ENCODE data around the gene SFXN3.

SFXN3 gene

GRCh38 chr10:101036726-101037125 lies 5.7 kb downstream of the SFXN3 start:
- DNase-seq (ENCODE audit: low read depth) = no peak

GRCh38 chr10:101038484-101038883 lies 7.5 kb downstream of the SFXN3 start:
- DNase-seq (ENCODE audit: low read depth) = no peak

GRCh38 chr10:101040061-101040460 lies 9.0 kb downstream of the SFXN3 start:
- no peak for DNase-seq (ENCODE audit: low read depth)

DNA sequence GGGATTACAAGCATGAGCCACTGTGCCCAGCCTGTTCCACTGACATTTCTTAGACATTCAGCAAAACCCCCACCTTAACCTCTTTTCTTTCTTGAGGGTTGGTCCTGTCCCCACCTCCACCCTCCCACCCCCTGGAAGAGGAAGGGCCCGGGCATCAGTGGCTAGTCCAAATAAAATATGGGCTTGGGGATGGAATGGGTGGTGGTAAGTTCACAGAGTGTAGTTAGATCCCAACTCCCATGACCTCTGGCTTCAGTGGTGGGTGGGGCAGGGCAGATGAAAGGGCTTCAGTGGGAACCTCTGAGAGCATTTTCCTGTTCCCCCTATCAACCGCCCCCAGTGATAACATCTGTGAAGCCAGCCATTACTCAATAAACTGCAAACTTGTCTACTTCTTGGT lies 9.8 kb downstream of the SFXN3 start:
- DNase-seq (ENCODE audit: low read depth) = no peak

GRCh38 chr10:101041252-101041761 lies 10.3 kb downstream of the SFXN3 start:
- peak; percentile 56 for DNase-seq (ENCODE audit: low read depth)

- no peak for DNase-seq (ENCODE audit: low read depth)
Observed at GRCh38 chr10:101042118-101042517, 11.1 kb downstream of the SFXN3 start.

- peak; percentile 73 for DNase-seq (ENCODE audit: low read depth)
Observed at GRCh38 chr10:101042667-101043362, 11.8 kb downstream of the SFXN3 start.

- DNase-seq (ENCODE audit: low read depth) = no peak
Observed at GRCh38 chr10:101043363-101043707, 12.3 kb downstream of the SFXN3 start.

DNA sequence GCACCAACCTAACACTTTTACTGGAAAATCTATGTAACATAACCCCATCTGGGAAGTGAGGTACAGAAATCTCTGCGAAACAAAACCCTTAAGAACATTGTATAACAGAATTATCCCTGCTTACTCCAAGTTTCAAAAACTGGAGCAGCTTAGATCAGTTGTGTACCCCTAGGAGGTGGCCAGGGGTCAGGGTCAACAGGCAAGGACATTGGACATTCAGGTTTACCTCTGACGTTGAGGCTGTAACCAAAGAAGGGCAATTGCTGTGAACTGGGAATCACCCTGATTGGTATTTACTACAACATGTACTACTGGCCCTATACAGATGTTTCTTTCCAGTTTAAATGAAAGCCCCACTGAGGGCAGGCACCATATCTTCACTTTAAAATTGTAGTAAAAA lies 13.1 kb downstream of the SFXN3 start:
- DNase-seq (ENCODE audit: low read depth) = no peak

DNA sequence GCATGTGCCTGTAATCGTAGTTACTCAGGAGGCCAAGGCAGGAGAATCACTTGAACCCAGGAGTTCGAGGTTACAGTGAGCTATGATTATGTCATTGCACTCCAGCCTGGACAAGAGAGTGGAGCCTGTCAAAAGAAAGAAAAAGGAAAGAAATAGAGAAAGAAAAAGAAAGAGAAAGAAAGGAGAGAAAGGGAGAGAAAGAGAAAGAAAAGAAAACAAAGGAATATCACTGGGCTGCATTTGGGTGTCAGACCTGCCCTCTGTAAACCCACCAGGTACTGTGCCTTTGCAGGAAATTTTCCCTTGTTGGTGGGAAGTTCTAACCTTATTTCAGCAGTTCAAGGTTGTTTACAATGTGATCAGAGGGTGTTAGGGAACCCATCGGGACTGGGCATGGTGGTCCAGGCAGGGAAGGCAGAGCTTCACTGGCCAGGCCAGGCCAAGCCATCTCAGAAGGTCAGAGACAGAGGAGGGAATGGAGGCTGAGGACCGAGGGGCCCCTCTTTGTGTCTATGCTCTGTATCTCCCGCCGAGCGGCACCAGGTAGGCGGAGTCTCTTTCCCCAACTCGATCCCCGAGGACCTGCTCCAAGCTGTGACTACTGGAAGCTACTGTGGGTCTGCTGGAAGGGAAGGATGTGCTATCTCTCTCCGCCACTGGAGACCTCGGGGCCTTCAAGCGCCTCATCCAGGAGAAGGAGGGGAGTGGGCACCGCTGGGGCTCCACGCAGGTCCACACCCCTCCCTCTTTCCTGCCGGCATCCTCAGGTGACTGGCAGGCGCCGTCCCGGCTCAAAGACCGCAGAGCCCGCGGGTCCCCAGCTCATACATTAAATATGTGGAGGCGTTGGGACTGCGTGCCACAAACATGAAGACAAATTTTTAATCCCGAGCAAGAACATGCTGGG lies 15.6 kb downstream of the SFXN3 start:
- DNase-seq (ENCODE audit: low read depth) = no peak

- DNase-seq (ENCODE audit: low read depth) = no peak
Observed at GRCh38 chr10:101047268-101047667, 16.2 kb downstream of the SFXN3 start.

DNA sequence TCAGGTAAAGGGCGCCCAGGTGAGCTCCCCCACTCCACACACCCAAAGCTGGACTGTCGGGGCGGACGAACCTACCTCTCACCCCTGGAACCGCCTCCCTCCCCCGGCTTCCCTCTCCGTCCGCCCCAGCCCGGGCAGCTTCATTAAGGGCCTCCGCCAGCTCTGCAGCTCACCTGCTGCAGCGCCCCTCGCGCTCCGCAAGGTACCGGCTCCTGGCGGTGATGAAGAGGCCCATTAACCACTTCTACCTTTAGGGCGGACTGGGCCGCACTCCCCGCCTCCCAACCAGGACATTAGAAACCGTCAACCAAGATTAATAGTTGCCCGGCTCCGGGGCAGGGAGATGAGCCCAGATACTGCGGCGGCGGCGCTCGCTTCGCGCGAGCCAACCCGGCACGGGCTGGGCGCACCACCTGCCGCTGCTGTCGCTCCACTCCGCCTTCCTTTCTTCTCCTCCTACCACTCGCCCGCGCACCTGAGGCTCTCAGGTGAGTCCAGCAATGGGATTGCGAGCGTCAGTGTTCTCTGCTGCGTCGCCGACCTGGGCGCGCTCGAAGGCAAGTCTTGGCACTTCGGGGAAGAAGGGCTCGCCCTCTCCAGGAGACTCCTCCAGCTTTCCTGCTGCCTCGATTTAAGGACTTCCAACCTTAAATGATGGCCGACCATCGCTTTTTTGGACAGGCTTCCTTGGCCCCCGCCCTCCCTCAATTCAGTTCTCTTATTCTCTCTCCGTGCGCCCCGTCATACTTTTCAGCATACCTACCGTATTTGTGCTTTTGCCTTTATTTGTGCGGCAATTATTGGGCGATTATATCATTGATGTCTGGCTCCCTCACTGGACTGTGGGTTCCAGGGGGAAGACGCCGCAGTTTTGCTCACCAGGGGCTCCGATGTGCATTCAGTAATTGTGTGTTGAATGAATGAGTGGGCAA lies 17.2 kb downstream of the SFXN3 start:
- DNase-seq (ENCODE audit: low read depth) = no peak

DNA sequence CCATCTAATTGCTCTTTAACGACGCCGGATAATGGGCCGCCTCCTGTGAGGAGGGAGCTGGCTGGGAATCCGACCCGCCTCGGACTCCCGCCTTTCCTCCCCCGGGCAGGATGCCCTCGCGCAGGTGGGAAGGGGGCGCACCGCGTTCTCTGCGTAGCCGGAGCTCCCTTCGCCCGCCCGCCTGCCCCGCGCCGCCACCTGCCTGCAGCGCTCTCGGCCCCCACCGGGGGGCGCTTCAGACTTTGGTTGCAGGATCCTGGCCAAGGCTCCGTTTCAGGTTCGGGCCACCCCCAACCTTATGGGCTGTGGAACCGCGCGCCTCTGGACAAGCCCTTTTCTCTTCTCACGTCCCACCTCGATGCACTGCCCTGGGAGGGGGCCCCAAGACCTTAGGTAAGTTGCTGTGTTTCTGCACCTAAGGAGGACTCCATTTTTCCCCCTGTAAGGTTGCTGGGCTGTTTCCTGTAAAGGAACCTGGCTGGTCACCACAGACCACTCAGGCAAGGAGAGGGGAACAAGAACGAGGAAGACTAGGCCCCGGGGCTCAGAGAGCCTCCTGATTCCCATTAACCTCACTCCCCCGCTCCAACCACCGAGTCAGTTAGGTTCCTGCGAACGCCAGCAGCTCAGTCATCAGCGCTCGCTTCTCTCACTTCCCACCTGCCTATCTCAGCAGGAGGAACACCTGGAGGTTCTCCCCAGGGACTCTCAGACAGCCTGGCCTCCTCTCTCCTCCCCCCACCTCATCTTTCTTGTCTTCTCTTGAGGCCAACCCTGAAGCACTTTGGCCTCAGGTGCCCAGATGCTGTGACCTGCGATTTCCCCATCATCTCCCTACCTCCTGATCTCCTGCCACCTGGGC lies 19.4 kb downstream of the SFXN3 start:
- peak; percentile 57 for DNase-seq (ENCODE audit: low read depth)

- no peak for DNase-seq (ENCODE audit: low read depth)
Observed at GRCh38 chr10:101052285-101052684, 21.3 kb downstream of the SFXN3 start.

- DNase-seq (ENCODE audit: low read depth) = no peak
Observed at GRCh38 chr10:101053516-101053915, 22.5 kb downstream of the SFXN3 start.

- DNase-seq (ENCODE audit: low read depth) = no peak
Observed at GRCh38 chr10:101054351-101054750, 23.3 kb downstream of the SFXN3 start.

DNA sequence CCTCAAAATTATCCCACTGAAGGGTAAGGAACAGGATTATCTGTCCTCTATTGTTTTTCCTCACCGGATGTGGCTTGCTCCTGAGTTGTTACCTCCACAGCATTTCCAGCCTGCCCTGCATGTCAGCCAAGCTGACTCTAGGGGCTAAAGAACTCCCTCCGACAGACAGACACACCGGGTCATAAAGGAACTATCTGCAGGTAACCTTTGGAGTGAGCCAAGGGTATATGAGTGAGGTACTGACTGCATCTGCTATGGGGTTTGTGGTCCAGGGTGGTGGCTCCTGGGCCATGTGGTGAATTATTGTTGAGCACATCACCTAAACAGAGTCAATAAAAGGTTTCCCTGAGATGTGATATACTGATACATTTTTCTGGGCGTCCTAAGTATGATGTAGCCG lies 23.8 kb downstream of the SFXN3 start:
- DNase-seq (ENCODE audit: low read depth) = no peak

DNA sequence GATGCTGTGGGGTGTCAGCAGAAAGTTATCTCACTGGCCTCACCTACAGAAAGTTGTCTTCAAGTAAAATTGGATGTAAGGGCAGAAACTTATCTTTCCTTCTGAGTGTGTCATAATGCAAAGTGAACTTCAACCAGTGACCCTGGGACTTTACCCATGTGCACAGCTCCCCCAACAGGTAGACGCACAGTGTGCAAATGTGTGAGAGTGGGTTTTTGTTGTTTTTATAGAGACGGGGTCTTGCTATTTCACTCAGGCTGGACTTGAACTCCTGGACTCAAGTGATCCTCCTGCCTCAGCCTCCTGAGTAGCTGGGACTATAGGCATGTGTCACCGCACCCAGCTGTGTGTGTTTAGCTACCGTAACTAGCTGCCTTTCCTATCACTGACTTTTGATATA lies 24.4 kb downstream of the SFXN3 start:
- no peak for DNase-seq (ENCODE audit: low read depth)

- DNase-seq (ENCODE audit: low read depth) = no peak
Observed at GRCh38 chr10:101056365-101057151, 25.5 kb downstream of the SFXN3 start.
